GM18517 (cell line): Measurements from ENCODE around the gene GAN.
A peak's percentile ranks its signal among the peaks of the same experiment; 100 is the strongest.
"Not testable (repeated sequence)": the region's sequence is repeated elsewhere in the genome, so short reads cannot be mapped to it uniquely, and the experiment has no call there.

Source experiments
- ATAC-seq: cut with Tn5 transposase; IDR thresholded peaks from one replicate; pipeline ENCODE4 v1.9.1; 2021; ENCODE audit warnings: mild to moderate bottlenecking, moderate library complexity; ENCODE audit not compliant: unreplicated experiment

GAN gene

GRCh38 chr16:81307770-81308169 is 7.0 kb upstream of the GAN start:
- ATAC-seq: no peak

GRCh38 chr16:81310045-81310644 is 4.6 kb upstream of the GAN start:
- ATAC-seq: no peak

DNA sequence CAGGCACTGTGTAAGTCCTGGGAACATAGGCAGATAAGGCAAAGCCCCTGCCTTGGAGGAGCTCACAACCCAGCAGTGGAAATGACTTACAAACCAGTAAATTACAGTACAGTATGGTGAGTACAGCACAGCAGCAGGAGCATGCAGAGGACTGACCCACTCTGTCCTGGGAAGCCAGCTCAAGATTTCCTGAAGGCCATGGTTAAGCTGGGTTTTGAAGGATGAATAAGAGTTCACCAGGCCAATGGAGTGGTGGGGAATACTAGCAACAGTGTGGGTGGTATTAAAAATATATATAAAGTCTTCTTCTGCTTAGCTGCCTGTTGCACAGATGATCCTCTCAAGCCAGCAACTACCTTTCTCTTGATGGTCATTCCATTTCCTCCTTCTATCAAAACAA is 3.0 kb upstream of the GAN start:
- no peak for ATAC-seq

DNA sequence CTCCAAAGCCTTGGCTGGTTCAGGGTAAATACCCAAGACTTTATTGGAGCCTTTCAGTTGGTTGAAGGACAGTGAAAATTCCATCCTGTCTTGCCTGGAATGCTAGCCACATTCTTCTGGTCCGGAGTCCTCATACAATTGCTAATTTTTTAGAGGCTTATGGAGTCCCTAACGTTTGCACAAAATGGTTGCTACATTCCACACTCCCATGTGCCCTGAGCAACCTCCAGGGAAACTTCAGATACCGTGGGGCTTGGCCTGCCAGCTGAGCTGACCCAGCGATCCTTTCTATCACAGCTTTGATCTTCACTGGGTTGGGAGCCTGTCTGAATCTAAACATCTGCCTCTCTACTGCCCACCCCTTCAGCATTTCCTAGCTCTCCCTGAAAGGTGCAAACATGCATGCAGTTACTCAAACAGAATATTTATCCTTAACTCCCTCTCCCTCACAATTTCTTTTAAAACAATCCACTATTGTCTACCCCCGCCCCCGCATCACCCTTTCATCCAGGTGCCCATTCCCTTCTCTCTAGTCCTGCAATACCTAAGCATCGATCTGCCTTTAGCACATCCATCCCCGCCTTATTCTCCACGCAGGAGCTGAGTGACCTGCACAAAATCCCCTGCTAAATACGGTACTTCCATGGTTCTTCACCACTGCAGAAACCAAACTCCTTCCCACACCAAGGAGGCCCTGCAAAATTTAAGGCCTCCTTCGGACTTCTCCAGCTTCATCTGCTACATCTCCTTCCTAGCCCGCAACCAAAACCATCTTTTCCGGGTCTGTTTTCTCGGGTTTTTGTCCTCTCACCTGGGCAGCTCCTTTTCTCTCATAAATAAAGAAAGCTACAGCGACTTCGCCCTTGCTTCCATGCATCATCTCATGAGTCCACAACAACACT is 810 bp upstream of the GAN start:
- ATAC-seq: no peak

- peak; percentile 30 for ATAC-seq
These were observed 761 bp downstream of the GAN start for GRCh38 chr16:81315271-81316175.

DNA sequence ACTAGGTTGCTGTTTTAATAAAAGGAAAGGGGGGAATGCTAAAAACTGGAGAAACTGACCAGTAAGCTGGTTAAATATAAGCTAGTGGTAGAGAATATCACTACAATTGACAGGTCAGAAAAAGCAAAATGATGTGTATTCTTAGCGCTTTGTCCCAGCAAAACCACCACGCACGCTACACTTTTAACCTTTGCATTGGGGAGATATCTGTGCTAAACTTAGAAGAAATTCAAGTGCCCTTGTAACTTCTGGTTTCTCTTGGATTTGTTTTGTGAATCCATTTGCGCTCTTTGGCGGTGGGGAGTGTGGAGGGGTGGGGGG is 1.4 kb downstream of the GAN start:
- no peak for ATAC-seq

- ATAC-seq: no peak
These were observed 3.9 kb downstream of the GAN start for GRCh38 chr16:81318711-81319110.

DNA sequence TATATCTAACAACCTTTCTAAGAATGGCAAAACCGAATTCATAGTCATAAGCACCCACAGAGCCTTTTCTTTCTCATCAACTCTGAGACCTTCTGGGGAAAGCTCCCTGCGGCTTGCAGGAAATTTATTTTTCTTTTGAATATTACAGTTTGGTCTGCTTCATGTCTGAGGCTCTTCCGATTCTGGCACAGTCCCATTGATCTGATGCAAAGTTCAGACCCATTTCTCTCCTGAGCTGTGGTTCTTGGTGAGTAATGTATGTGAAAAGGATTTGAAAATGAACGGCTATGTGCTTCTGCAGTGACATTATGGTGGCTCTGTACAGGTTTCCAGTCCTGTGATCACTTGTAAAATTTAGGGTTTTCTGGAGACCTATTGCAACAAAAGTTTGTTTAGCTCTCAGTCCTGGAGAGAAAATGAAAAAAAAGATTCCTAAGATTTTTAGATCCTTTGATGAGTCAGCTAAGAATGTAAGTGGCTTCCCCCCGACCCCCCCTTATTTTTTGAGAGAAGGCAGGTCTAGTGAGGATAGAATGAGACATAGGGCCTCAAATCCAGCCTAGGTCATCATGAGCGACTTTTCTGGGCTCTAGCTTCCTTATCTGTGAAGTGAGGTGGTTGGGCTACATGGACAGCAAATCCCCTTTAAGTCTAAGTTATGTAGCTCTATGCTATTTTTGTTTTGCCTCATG is 4.6 kb downstream of the GAN start:
- ATAC-seq: no peak

DNA sequence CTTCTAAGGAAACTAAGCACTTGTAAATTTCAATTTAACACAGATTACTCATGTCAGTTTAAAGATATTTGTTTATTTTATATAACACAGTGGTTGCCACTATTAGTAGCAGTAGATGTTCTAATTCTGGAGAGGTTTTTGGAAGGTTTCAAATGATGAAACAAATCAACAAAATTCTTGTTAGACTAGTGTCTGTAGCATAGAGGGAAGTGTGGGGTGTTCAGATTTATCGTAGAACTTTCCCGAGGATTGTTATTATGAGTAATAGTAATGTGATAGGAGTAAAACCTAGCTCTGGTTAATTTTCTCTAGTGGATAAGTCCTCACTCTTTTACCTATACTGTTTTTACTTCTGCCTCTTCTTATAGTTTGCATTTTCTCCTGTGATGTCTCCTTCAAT is 6.3 kb downstream of the GAN start:
- ATAC-seq: no peak

DNA sequence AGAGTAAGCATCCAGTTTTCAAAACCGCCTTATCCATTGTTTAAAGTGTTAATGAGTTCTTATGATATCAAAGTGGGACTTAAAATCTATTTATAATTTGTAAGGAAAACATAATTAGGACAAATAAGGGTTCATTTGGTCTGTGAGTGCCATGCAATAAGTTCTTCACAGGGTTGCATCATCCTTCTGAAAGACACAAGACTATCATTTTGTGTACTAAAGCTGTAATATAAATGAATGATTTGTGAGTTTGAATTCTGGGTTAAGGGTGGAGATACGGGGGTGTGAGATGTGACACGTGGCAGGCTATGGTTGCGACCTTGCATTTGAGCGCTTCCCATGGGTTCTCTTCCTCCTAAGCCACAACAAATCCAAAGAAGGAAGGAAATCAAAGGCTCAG is 6.8 kb downstream of the GAN start:
- no peak for ATAC-seq

- no peak for ATAC-seq
These were observed 10.0 kb downstream of the GAN start for GRCh38 chr16:81324808-81325207.

DNA sequence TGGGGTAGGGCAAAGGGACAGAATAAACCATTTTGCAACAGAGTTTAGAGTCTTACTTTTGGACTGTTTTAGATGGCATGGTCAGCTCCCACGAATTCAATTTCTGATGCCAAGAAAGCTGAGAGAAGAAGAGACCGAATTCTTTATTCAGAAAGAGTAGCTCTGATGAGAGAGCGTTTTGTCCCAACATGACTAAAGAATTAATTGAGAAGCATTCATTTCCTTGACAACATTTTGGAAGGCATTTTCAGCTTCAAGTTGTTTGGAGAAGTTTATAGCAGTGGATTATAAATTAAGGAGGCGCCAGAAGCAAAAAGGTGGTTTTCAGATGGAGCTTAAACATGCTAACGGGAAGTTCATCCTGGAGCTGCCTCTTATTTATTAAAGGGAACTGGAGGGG is 12.2 kb downstream of the GAN start:
- no peak for ATAC-seq

DNA sequence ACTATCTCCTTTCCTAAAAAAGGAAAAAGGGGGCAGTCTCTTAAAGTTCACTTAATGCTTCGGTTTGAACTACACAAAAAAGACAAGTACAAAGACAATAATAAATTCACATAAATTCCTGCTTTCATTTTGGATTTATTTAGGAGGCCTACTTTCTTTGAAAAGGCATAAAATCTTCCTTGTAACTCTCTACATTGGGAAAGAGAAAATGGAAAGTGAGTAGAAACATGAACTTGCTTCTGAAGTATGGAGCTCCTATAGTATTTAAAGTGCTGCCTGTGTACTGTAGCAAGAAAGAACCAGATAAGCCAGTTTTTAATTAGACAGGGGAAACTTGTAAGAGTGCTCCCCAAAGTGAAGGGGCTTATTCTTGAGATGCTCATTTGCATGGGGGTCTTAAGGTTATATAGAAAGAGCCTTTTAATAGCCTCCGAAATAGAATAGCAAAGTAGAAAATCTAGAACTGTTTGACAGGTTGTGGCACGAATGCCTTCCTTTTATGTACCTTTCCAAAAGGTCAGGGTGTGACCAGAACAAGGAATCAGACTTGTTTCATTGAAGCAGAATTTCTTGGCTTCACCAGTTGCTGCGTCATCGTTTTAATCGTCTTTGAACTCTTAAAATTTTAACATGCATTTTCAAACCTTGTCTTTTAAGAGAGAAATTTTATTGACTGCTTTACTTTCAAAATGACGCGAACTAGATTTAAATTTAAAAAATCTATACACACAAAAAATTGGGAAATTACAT is 12.9 kb downstream of the GAN start:
- ATAC-seq: no peak

DNA sequence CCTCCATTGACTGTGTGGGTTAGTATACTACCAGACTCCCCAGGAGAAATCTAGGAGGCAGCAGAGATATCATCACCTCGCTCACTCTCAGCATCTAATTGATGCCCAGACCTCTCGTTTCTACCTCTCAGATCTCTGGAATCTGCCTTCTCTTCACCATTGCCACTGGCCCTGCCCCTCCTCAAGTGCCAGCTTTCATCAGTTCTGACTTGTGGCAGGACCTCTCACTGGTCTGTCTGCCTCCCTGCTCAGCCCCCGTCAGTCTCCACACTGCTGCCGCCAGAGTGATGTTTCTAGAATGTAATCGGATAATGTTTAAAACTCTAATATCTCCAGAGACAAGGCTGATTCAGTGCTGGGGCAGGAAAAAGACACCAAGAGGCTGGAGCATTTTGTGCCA is 15.2 kb downstream of the GAN start:
- no peak for ATAC-seq

- ATAC-seq: no peak
These were observed 18.6 kb downstream of the GAN start for GRCh38 chr16:81333356-81333755.

DNA sequence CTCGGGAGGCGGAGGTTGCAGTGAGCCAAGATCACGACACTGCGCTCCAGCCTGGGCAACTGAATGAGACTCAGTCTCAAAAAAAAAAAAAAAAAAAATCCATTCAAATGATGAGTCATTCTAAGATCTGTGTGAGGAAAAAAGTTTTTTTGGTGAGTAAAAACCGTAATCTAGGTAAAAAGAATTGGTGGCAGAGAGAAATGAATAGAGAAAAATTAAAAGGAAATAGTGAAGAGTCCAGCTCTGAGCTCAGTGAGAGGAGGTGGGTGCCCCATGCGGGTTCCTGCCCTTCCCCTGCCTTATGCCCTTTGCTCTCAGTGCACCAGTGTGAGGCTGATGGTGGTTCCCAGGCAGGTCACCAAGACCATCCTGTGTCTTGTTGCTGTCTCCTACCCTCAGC is 20.9 kb downstream of the GAN start:
- no peak for ATAC-seq

DNA sequence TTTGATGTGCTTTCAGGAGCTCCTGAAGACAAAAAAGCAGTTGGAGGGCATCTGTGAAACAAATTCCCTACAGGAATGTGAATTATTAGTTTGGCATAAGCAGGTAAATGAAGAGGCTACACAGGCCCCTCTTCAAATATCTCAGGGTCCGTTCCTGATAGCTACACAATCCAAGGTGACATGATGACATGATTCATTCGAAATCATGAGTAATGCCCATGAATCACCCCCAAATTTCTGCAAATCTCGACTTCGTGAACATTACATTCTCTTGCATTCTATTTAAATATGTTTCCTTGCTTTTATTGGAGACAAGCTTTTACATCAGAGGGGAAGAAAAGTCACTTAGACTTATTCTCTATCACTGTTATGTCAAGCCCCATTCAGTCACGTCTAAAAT is 22.3 kb downstream of the GAN start:
- no peak for ATAC-seq

DNA sequence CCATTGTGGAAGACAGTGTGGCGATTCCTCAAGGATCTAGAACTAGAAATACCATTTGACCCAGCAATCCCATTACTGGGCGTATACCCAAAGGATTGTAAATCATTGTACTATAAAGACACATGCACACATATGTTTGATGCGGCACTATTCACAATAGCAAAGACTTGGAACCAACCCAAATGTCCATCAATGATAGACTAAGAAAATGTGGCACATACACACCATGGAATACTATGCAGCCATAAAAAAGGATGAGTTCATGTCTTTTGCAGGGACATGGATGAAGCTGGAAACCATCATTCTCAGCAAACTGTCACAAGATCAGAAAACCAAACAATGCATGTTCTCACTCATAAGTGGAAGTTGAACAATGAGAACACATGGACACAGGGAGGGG is 30.4 kb downstream of the GAN start:
- not testable (repeated sequence) for ATAC-seq

DNA sequence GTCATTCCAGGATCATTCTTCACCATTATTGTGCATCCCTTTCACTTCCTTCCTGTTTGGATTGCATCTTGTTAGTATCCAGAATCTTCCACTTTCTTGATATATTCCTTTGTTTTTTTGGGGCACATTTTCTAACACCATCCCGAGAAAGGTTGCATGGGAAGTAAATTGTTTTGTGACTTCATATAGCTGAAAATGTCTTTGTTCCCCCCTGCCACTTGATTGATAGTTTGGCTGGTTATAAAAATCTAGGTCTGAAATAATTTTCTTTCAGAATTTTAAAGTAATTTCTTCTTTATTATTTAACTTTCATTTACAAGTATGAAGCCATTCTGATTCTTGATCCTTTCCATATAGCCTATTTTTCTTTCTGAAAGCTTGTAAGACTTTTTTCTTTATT is 32.7 kb downstream of the GAN start:
- ATAC-seq: no peak

DNA sequence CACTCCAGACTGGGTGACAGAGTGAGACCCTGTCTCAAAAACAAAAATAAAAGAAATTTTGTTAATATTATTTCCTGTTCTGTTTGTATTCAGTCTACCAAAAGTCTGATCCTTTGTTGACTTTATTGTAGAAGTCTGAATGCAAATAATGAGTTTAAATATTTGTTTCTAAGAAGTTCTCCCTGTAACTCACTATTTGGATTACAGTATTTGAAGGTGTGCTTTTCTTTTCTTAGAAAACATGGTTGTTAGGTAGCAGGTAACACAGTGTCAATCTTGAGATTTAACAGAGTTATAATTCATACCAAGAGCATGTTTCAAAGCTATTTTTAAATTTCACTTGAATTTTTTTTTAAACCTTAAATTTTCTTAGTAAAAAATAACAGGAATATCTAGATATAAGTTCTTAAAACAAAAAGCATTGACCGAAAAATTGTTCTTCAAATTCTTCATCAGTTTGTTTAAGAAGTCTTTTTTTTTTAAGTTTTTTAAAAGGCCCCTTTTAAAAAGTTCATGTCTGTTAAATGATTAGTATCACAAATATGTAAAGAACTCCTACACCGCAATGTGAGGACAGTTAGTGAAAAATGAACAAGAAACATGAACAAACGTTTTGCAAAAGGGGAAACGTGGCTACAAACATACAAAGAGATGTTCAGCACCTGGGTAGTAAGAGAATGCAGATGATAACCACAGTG is 35.0 kb downstream of the GAN start:
- no peak for ATAC-seq
